ENCODE data around the gene RGS17.

DNA sequence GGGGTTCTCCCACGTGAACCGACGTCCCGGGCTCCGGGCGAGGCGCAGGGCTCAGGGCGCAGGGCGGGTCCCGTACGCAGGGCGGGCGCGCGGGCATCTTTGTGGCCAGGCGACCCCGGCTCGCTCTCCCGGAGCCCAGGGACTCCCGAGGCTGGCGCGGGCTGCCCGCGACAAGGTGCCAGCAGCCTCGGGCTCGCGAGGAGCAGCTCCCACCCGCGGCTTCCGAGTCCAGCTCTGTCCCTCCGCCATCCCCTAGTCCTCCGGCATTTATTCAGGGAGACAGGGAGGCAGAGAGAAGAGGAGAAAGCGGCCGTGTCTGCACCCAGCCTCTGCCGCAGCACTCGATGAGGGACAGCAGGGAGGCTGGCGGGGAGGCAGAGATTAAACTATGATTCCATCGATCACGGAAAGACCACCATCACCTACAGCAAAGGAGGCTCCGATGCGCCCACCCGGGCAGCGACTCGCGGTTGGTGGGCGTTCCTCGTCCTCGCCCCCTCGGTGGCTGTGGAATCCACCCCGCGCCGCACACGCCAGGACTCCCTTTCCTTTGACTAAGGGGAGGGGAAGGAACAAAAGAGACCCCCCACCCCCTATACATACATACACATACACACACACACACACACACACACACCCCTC is 1.1 kb downstream of the RGS17 start:
- TF ChIP-seq, protein P1, sequence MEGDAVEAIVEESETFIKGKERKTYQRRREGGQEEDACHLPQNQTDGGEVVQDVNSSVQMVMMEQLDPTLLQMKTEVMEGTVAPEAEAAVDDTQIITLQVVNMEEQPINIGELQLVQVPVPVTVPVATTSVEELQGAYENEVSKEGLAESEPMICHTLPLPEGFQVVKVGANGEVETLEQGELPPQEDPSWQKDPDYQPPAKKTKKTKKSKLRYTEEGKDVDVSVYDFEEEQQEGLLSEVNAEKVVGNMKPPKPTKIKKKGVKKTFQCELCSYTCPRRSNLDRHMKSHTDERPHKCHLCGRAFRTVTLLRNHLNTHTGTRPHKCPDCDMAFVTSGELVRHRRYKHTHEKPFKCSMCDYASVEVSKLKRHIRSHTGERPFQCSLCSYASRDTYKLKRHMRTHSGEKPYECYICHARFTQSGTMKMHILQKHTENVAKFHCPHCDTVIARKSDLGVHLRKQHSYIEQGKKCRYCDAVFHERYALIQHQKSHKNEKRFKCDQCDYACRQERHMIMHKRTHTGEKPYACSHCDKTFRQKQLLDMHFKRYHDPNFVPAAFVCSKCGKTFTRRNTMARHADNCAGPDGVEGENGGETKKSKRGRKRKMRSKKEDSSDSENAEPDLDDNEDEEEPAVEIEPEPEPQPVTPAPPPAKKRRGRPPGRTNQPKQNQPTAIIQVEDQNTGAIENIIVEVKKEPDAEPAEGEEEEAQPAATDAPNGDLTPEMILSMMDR (IDR thresholded peaks at IDR 0.05): no peak
- no peak for TF ChIP-seq POLR2A (IDR thresholded peaks at IDR 0.05)

Data from lower leg skin (tissue), 3 donors.